GM03348 (cell line): ENCODE results near the gene UNC13A.

Experiments used
- DNase-seq: peaks from one replicate; pipeline ENCODE4 v3.0.0; 2012; ENCODE audit warnings: low spot score

UNC13A gene

GRCh38 chr19:17669419-17669818 is 18.7 kb downstream of the UNC13A start:
- DNase-seq = no peak

GRCh38 chr19:17665058-17665457 is 23.1 kb downstream of the UNC13A start:
- DNase-seq = no peak

GRCh38 chr19:17659996-17660395 is 28.2 kb downstream of the UNC13A start:
- DNase-seq = no peak

DNA sequence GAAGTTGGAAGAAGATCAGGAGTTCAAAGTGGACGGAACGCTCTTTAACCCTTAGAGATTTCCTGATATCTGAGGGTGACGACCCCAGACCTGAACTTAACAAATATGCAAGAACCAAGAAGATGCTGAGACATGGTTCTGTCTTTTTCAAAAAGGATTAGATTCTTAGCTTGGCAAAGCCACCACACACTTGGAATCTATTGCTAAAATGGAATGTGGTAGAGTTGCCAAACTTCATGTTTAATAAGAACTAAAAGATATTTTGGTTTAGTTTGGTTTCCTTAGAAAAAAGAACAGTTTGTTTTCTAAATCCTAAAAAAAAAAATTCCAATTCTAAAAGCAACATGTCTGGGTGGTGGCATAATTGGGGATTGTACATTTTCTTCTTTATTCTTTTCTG is 29.5 kb downstream of the UNC13A start:
- peak; percentile 53 for DNase-seq

DNA sequence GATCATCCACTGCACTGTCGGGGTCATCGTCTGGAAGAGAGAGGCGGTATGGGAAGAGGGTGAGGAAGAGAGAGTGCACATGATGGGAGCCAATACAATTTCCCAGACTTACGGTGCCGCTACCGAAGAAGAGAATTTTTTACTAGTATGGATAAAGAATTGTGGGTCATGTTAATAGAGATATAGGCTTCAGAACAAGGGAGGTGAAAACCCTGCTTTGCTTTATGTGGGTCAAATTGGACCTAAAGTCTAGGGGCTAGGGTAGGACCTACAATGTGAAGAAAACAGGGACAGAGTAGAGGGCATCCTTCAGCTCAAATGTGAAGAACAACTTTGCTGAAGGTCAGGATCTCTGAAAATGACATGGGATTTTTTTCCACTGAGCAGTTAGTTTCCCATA is 29.9 kb downstream of the UNC13A start:
- no peak for DNase-seq

GRCh38 chr19:17656970-17657369 is 31.2 kb downstream of the UNC13A start:
- DNase-seq = no peak

GRCh38 chr19:17655751-17656472 is 32.2 kb downstream of the UNC13A start:
- no peak for DNase-seq

GRCh38 chr19:17654993-17655392 is 33.2 kb downstream of the UNC13A start:
- DNase-seq = no peak

- DNase-seq = no peak
Observed at GRCh38 chr19:17652627-17653026, 35.5 kb downstream of the UNC13A start.

DNA sequence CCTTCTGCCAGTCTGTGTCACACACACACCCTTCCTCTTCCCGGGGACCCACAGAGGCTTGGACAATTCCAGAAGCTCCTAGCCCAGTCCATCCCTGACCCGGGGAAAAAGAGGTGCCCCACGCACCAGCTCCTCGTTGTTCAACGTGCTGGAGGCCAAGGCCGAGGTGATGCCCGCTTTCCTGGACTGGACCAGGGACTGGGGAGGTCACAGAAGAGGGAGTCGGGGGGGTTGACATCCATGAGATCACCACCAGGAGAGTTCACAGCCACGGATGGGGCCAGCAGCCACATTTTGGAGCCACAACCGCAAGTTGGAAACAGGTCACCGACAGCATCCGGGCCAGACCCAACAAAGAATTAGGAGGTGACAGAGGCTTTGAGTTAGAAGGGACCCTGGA is 39.4 kb downstream of the UNC13A start:
- DNase-seq = no peak

- DNase-seq = no peak
Observed at GRCh38 chr19:17648097-17648660, 40.0 kb downstream of the UNC13A start.

- DNase-seq = no peak
Observed at GRCh38 chr19:17647071-17648020, 40.8 kb downstream of the UNC13A start.

- no peak for DNase-seq
Observed at GRCh38 chr19:17646441-17646840, 41.7 kb downstream of the UNC13A start.

GRCh38 chr19:17645339-17645963 is 42.7 kb downstream of the UNC13A start:
- no peak for DNase-seq

GRCh38 chr19:17642656-17643055 is 45.5 kb downstream of the UNC13A start:
- no peak for DNase-seq

DNA sequence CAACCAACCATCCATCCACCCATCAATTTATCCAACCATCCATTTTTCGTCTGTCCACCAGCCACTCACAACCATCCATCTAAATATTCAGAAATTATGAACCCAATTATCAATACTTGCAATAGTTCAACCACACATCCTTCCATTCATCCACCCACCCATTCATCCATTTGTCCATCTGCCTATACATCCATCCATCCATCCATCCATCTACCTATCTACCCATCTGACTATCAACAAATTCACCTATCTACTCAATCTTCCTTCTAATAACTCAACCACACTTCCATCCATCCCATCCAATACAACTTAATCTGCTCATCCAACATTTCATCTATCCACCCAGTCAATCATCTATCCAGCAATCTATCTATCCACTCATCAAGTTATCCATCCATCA is 46.3 kb downstream of the UNC13A start:
- DNase-seq = no peak

DNA sequence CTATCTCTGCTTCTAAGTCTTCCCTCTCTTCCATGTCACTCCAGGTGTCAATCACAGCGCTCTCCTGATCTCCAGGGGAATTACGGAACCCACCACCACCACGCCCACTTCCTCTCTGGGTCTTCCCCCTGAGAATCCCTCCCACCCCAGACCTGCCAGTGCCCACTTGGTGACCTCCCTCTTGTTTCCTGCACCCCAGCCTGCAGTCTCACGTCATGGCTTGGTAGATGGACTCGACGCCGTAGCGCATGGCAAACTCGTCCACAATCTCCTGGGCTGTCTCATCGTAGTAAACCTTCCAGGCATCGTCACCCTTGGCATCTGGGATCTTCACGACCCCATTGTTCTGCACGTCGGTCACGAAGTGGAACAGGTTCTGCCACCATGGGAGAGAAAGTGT is 47.0 kb downstream of the UNC13A start:
- no peak for DNase-seq

GRCh38 chr19:17633700-17634099 is 54.5 kb downstream of the UNC13A start:
- DNase-seq = no peak

DNA sequence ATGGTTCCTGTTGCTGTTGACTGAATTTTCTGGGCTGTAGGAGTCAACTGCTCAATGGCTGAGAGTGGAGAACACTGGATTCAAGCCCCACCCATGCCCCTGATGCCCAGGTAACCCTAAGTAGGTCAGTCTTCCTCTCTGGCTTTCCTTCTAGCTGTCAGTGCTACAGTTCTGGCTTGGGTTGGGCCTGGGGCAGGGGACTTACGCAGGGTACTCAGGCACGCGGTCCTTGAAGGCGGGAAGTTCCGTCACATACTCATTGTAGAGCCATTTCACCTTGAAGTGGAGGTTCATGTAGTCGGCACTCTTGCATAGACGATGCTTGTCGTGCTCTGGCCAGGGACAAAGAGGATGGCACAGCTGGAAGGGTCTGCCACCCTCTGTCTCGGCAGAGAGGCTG is 55.6 kb downstream of the UNC13A start:
- no peak for DNase-seq

GRCh38 chr19:17629760-17630159 is 58.4 kb downstream of the UNC13A start:
- no peak for DNase-seq

DNA sequence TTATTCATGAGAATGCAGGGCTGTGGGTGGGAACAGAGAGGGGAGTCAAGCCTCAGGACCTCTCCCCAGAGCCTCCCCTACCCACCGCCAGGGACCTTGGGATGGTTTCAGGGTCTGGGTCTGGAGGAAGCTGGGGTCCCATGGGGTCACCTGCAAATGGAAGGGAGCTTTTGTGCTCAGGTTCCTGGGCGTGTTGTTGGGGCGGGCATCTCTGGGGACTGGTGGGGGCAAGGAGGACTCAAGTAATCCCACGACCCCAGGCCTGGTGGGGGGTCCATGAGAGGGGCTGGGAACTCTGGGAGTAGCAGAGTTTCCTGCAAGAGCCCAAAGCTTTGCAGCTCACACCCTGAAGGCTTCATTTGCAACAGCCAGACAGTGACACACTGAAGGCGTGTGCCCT is 60.2 kb downstream of the UNC13A start:
- no peak for DNase-seq

GRCh38 chr19:17627161-17627560 is 61.0 kb downstream of the UNC13A start:
- DNase-seq = no peak
